PC-9 (cell line): ENCODE results near the gene FHL1. TPM values are rescaled to one million over a fixed set of nuclear protein-coding genes. Genes with fewer than 3 reads are reported as not detected.

Experiments used
- BruUV-seq: library from RNA; stranded (reverse); fragments of 400-500 nt; replicated peaks from 2 replicates; lab custom pipeline; 2021; lab: Mats Ljungman, UMichigan
- CTCF ChIA-PET: fragments of 300-600 bp; sonication (Branson Sonifier 250); formaldehyde crosslinking; loops from one replicate; lab custom pipeline; 2022; ENCODE audit warnings: antibody characterized with exemption; lab: Charles Lee
- POLR2A ChIA-PET: fragments of 300-600 bp; sonication (Branson Sonifier 250); formaldehyde crosslinking; loops from one replicate; lab custom pipeline; 2022; ENCODE audit warnings: antibody characterized with exemption; ENCODE audit not compliant: unreplicated experiment; lab: Charles Lee
- DNase-seq, 2 experiments: peaks; one replicate each; pipeline versions ENCODE4 v3.0.0 to v3.0.0-alpha.2; 2015 to 2022; ENCODE audit warnings: mixed read lengths in 1 of 2
- H2AFZ ChIP-seq: fragments of 200-600 bp; sonication (generic); 2 replicates; pipeline ENCODE4 v1.8.1; 2017; ENCODE audit warnings: antibody characterized with exemption
- H3F3A ChIP-seq: fragments of 200-600 bp; sonication (generic); 2 replicates; pipeline ENCODE4 v1.8.1; 2017; ENCODE audit warnings: antibody characterized with exemption, mild to moderate bottlenecking, low read depth; ENCODE audit not compliant: insufficient read depth
- H3K27ac ChIP-seq: fragments of 200-600 bp; sonication (generic); 2 replicates; pipeline ENCODE4 v1.6.1; 2016; ENCODE audit warnings: mixed run types
- H3K27me3 ChIP-seq: fragments of 200-600 bp; sonication (generic); 2 replicates; pipeline ENCODE4 v1.6.1; 2016; ENCODE audit warnings: low read depth, mixed run types; ENCODE audit not compliant: insufficient read depth
- H3K36me3 ChIP-seq: fragments of 200-600 bp; sonication (generic); 2 replicates; pipeline ENCODE4 v1.6.1; 2016; ENCODE audit warnings: low read depth, mixed run types
- H3K4me1 ChIP-seq: fragments of 200-600 bp; sonication (generic); replicated peaks from 2 replicates; pipeline ENCODE4 v1.6.1; 2016; ENCODE audit warnings: mixed run types; ENCODE audit not compliant: insufficient read depth
- H3K4me2 ChIP-seq: fragments of 200-600 bp; sonication (generic); 2 replicates; pipeline ENCODE4 v1.6.1; 2017; ENCODE audit warnings: mixed run types
- H3K4me3 ChIP-seq: fragments of 200-600 bp; sonication (generic); 2 replicates; pipeline ENCODE4 v1.6.1; 2016; ENCODE audit warnings: mixed run types
- H3K79me2 ChIP-seq: fragments of 200-600 bp; sonication (generic); 2 replicates; pipeline ENCODE4 v1.6.1; 2017; ENCODE audit warnings: low read depth, mixed run types
- H3K9me2 ChIP-seq: fragments of 200-600 bp; sonication (generic); 2 replicates; pipeline ENCODE4 v1.8.1; 2017; ENCODE audit warnings: mild to moderate bottlenecking; ENCODE audit not compliant: insufficient read depth
- H3K9me3 ChIP-seq: fragments of 200-600 bp; sonication (generic); 2 replicates; pipeline ENCODE4 v1.8.1; 2016; ENCODE audit warnings: low read depth; ENCODE audit not compliant: insufficient read depth
- H4K20me1 ChIP-seq: fragments of 200-600 bp; sonication (generic); 2 replicates; pipeline ENCODE4 v1.8.1; 2017; ENCODE audit not compliant: insufficient read depth
- EZH2 ChIP-seq: fragments of 200-600 bp; sonication (generic); IDR thresholded peaks from 2 replicates; pipeline ENCODE4 v1.8.0; 2017; ENCODE audit warnings: antibody characterized with exemption, low read depth
- intact Hi-C: fragments of 100-400 bp; cut with micrococcal nuclease; formaldehyde crosslinking; loops from one replicate; pipeline ENCODE4 v1.10.0; 2022; ENCODE audit not compliant: unreplicated experiment
- total RNA-seq: library from RNA; stranded (reverse); gene quantifications from 2 replicates; pipeline ENCODE4 v1.2.3, GENCODE V29; 2021
- TF ChIP-seq, protein P1 (sequence below): fragments of 200-600 bp; sonication (generic); conservative IDR thresholded peaks from 2 replicates; pipeline ENCODE4 v1.6.1; 2017; ENCODE audit warnings: mixed run types, antibody characterized with exemption, mild to moderate bottlenecking, moderate library complexity

The FHL1 gene
- total RNA-seq, 1 experiment from 2014 or later: 0.65 TPM

GRCh38 chrX:136203951-136204350 lies 56.6 kb downstream of the FHL1 start:
- TF ChIP-seq, protein P1, sequence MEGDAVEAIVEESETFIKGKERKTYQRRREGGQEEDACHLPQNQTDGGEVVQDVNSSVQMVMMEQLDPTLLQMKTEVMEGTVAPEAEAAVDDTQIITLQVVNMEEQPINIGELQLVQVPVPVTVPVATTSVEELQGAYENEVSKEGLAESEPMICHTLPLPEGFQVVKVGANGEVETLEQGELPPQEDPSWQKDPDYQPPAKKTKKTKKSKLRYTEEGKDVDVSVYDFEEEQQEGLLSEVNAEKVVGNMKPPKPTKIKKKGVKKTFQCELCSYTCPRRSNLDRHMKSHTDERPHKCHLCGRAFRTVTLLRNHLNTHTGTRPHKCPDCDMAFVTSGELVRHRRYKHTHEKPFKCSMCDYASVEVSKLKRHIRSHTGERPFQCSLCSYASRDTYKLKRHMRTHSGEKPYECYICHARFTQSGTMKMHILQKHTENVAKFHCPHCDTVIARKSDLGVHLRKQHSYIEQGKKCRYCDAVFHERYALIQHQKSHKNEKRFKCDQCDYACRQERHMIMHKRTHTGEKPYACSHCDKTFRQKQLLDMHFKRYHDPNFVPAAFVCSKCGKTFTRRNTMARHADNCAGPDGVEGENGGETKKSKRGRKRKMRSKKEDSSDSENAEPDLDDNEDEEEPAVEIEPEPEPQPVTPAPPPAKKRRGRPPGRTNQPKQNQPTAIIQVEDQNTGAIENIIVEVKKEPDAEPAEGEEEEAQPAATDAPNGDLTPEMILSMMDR: no peak
- no peak for TF ChIP-seq EZH2
- BruUV-seq: no TSS peak
- H3K4me3 ChIP-seq: no peak overlapping the region
- peak overlapping the region; percentile 20; the same call in 1 of the 2 replicates for H3K4me2 ChIP-seq
- no peaks in the 10 kb centered on the region for H3K36me3 ChIP-seq
- no peaks in the 10 kb centered on the region for H3K79me2 ChIP-seq
- ChIA-PET CTCF (no interaction called here), POLR2A (no interaction called here)
- no peaks in the 10 kb centered on the region for H4K20me1 ChIP-seq
- H3F3A ChIP-seq: 0 out of 2 replicates have a peak, but pooled peaks cover 4% of the 10 kb centered on the region
- DNase-seq: no peak
- H2AFZ ChIP-seq: no peak overlapping the region
- intact Hi-C loops: loop anchor here (5.0 kb wide), 1 partner anchor 177 kb away; no protein-coding TSS in a partner anchor
- H3K27ac ChIP-seq: no peak overlapping the region
- no peaks in the 10 kb centered on the region for H3K27me3 ChIP-seq
- no peaks in the 10 kb centered on the region for H3K9me2 ChIP-seq
- peaks cover 37% of the 10 kb centered on the region for H3K4me1 ChIP-seq
- H3K9me3 ChIP-seq: no peaks in the 10 kb centered on the region

DNA sequence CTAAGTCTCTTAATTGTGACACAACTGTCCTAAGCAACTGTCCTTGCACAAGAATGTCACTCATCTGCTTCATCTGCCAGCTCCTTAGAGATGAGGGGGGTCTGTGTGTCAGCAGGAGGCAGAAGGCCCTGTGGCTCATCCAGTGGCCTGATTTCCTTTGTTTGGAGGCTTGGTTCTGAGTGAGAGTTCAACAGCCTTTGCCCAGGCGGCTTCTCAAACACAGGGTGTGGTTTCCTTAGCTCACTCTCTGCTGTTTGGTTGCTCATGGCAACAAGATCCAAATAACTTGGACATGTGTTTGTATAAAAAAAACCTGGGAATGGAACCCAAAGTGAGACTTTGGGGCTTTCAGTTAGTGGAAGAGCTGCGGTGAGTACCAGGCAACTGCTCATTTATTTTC lies 57.2 kb downstream of the FHL1 start:
- Histone ChIP-seq H3K79me2 (no peaks in the 10 kb centered on the region), H3K36me3 (no peaks in the 10 kb centered on the region), H3K4me2 (peak overlapping the region; percentile 20), H3K27me3 (no peaks in the 10 kb centered on the region), H3K9me3 (no peaks in the 10 kb centered on the region), H2AFZ (no peak overlapping the region), H3F3A (0 out of 2 replicates have a peak, but pooled peaks cover 4% of the 10 kb centered on the region), H3K4me3 (no peak overlapping the region), H4K20me1 (no peaks in the 10 kb centered on the region), H3K9me2 (no peaks in the 10 kb centered on the region), H3K27ac (no peak overlapping the region), H3K4me1 (peaks cover 37% of the 10 kb centered on the region)
- ChIA-PET POLR2A (interaction anchor here (0.6 to 0.9 kb wide), 2 partner anchors 18 to 60 kb away, joined by 5 read pairs; no protein-coding TSS in a partner anchor), CTCF (no interaction called here)
- TF ChIP-seq, protein P1: no peak
- no peak for TF ChIP-seq EZH2
- DNase-seq: peak; percentile 45 to 89
- intact Hi-C loops: loop anchor here (5.0 kb wide), 1 partner anchor 177 kb away; no protein-coding TSS in a partner anchor
- no TSS peak for BruUV-seq

GRCh38 chrX:136205882-136206380 lies 58.6 kb downstream of the FHL1 start:
- Histone ChIP-seq H3K4me3 (no peak overlapping the region), H3K4me1 (peaks cover 37% of the 10 kb centered on the region), H3K9me2 (no peaks in the 10 kb centered on the region), H4K20me1 (no peaks in the 10 kb centered on the region), H3K36me3 (no peaks in the 10 kb centered on the region), H2AFZ (no peak overlapping the region), H3K4me2 (no peak overlapping the region), H3K27ac (no peak overlapping the region), H3F3A (0 out of 2 replicates have a peak, but pooled peaks cover 4% of the 10 kb centered on the region), H3K27me3 (no peaks in the 10 kb centered on the region), H3K9me3 (no peaks in the 10 kb centered on the region), H3K79me2 (no peaks in the 10 kb centered on the region)
- no peak for DNase-seq
- CTCF ChIA-PET: interaction anchor here (0.6 kb wide), 1 partner anchor 170 kb away, joined by 5 read pairs; no protein-coding TSS in a partner anchor
- POLR2A ChIA-PET: no interaction called here
- intact Hi-C loops: no loop called here
- TF ChIP-seq EZH2: no peak
- TF ChIP-seq, protein P1: no peak
- BruUV-seq: no TSS peak
